SHP77 treated with DMSO at 0.1 percent for 48 hours (cell line): ENCODE measurements around the gene ACYP1.

Source experiments
- DNase-seq: peaks from one replicate; lab custom pipeline; 2025; lab: John Stamatoyannopoulos, UW

Gene ACYP1

DNA sequence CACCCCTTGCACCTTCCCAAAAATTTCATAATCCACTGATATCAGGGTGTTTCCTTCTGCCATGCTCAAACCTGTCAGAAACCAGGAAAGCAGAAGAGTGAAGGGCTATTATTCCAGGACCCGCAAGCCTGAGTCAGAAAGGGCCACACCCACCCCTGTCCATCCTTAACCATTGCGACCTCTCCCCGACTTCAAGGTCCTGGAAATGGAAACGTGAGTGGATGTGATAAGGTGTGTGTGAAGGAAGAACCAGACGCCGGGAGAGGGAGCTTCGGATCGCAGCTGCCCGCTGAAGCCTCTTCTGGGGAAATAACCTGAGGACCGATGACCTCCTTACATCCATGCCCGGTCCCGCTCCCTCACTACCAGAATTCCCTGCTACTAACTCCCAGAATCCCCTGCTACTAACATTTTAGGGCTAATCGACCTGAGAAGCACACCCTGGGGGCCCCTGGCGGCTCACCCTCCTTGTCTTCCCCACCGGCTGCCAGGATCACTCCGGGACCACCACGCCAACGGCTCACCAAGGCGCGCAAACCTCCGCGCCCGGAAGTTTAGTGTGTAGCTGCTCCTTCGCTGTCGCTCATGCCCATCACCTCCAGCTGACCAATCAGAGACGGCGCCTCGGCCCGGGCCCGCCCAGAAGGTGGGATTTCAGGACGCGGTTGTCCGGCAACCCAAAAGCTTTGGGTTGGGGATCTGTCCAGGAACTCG is at the start of gene ACYP1:
Gene ACYP1 (minus strand): TSS at position 534 of the 714 bp plus-strand sequence. CDS start 471 bp downstream, at position 63.
- DNase-seq = peak; percentile 76

GRCh38 chr14:75109877-75110276 is 46.1 kb upstream of the ACYP1 start:
- no peak for DNase-seq

GRCh38 chr14:75107186-75107585 is 43.4 kb upstream of the ACYP1 start:
- DNase-seq = no peak

DNA sequence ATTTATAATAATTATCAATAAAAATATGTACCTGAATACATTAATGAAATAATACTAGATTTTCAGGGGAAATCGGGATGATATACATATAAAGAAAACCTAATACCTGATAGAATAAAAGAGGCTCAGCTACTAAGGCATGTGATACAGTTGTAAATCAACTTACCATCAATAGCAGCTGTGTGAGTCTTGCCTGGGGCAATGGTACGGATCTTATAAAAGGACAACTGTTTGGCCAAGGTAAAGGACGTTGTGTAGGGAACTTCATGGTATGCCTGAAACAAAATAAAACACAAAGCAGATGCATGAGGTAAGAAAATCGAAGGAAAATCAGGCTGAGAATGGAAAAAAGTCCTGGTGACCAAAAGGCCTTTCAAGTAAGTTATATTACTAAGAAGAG is 37.7 kb upstream of the ACYP1 start:
- no peak for DNase-seq

- no peak for DNase-seq
These were observed 34.9 kb upstream of the ACYP1 start for GRCh38 chr14:75098682-75099081.

DNA sequence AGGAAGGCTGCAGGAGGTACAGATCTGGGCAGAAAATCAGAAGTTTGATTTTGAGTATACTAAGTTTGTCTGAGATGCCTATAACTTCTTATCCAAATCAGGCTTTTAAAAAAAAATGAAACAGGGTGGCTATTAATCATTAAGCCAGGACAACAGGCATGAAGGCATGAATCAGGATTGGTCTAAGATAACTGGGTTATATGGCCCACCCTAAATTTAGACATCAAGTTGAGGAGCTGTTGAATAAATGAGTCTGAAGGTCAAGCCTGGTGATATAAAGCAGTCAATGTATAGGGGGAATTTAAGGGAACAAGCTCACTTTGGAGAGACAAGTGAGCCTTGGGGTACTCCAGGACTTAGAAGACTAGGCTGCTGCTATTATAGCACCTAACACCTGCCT is 34.4 kb upstream of the ACYP1 start:
- DNase-seq = no peak

GRCh38 chr14:75096959-75097358 is 33.1 kb upstream of the ACYP1 start:
- no peak for DNase-seq

GRCh38 chr14:75095690-75096089 is 31.9 kb upstream of the ACYP1 start:
- no peak for DNase-seq

GRCh38 chr14:75094896-75095295 is 31.1 kb upstream of the ACYP1 start:
- no peak for DNase-seq

DNA sequence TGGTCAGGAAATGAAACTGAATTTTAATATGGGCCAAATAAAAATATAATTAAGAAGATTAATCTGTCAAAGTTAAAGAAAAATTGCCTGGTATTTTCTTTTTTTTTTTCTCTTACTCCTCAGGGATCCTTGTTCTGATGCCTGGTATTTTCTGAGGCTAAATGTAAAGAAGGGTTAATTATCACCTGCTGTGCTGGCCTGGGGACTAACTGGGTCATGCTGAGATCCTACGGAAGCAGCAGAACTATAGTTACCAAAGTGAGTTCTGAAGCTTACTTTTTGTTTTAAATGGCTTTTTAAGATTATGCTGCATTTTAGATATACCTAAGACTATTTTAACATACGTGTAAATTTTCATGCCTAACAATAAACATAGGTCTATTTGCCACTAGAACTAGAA is 28.9 kb upstream of the ACYP1 start:
- no peak for DNase-seq

DNA sequence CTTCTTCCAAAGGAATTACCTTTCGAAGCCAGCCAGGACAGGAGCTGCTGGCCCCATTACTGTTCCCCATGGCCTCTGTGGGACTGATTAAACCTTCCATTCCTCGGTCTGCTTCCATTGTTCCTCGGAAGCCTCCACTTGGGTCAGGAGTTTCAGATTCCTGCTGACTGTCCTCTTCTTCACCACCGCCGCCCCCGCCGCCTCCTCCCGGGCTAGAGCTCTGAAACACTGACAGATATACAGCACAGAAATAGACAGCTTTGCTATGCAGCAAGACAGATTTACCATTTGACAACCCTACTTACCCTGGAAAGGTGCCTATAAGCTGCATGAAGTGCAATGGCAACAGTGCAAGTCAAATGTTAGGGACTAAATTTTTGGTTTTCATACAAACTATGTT is 27.4 kb upstream of the ACYP1 start:
- no peak for DNase-seq

GRCh38 chr14:75090353-75090752 is 26.5 kb upstream of the ACYP1 start:
- no peak for DNase-seq

DNA sequence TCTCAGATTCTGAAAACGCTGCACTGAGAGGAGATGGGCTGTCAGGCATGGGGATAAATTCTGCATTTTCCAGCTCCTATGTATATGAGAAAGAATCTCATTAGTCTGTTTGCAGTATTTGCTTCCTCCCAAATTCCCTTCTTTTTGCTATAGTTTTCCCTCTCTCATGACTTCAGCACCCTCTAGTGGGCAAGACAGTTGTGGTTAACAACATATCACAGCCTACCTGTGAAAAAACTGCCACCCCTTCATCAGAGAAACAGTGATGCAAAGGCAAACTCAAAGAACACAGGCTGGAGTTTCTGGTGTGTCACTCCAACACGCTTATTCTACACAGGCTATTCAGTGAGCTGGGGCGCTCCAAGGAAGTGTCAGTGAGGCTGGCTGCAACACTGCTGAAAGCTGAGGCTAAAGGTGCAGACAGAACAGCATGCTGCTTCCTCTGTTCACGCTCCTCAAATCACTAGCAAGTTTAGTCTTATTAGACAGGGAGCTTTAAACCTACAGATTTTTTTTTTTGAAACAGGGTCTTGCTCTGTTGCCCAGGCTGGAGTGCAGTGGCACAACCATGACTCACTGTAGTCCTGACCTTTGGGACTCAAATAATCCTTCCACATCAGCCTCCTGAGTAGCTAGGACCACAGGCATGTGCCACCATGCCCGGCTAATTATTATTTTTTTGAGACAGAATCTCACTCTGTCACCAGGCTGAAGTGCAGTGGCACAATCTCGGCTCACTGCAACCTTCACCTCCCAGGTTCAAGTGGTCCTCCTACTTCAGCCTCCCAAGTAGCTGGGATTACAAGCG is 24.9 kb upstream of the ACYP1 start:
- DNase-seq = no peak

- DNase-seq = no peak
These were observed 24.3 kb upstream of the ACYP1 start for GRCh38 chr14:75088153-75088552.

DNA sequence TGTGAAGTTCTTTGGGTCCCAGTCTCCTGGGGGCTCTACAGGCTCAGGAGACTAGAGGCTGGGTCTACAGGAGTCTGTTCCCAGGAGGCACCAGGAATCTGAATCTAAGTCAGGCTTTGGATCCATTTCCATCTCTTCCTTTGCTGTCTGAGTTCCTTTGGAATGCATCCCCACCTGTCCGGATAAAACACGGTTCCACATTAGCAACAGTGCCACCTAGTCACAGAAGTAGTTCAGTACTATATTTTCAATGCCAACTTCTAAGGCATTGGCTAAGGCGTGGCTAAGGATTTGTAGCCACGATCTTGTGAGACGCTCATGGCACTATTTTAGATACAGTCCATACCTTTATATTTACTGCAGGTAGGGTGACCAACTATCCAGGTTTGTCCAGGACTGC is 20.7 kb upstream of the ACYP1 start:
- DNase-seq = no peak

GRCh38 chr14:75083271-75083670 is 19.4 kb upstream of the ACYP1 start:
- no peak for DNase-seq

DNA sequence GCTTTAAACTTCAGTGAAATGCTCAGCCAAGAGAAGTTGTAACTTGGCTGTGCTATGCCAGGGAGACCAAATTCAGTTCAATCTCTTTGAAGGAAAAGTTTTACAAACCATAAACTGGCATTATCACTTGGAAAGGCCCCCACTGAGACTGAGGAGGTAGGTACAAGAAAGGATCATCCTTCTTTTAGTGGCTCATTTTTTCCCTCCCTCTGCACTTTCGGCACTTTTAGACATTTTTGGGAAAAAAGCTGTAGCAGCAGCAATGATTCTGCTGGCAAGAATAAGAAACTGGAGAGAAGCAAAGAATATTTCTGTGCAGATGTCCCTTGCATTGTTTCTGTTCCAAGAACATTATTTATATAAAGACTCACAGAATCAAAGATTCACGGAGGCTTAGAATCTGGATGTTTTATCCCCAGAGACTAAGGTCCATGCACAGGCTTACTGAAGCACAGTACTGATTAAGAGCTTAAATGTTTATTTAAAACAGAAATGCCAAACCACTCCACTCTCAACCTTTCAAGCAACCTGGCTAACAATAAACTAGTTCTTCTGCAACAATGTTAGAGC is 17.9 kb upstream of the ACYP1 start:
- no peak for DNase-seq

DNA sequence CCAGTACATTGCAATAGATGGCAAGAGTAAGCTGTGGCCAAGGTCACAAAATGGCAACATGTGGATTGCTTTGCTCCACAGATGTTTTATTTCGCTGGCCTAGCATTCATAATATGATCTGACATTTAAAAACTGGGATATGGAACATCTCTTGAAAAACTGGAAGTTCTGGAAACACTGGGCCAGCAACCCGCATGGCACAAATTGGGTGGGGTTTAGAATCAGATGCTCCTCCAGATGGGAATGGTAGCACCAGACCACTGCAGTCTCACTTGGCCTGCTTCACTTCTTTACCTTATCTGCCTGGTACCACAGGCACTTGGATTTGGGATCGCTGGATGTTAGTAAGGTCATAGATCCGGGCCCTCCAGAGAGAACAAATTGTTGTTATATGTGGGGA is 15.7 kb upstream of the ACYP1 start:
- no peak for DNase-seq

DNA sequence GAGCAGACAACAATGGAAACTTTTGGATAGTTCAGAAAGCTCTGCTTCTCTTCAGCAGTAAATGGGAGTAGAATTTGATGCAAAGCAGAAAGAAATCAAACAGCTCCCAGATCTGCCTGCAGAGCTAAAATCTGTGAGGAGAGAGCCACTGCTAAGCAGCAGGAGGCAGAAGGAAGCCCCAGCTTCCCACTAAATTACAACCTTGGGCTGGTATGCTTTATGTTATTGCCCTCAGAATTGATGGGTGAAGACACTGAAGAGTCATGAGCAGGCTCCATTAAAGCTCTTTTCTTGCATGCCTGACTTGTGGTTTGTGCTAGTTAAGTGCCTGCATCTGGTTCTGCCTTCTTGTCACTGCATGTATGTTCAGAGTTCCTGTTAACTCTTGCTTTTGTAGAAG is 14.0 kb upstream of the ACYP1 start:
- no peak for DNase-seq

- DNase-seq = no peak
These were observed 6.6 kb upstream of the ACYP1 start for GRCh38 chr14:75070383-75070782.

DNA sequence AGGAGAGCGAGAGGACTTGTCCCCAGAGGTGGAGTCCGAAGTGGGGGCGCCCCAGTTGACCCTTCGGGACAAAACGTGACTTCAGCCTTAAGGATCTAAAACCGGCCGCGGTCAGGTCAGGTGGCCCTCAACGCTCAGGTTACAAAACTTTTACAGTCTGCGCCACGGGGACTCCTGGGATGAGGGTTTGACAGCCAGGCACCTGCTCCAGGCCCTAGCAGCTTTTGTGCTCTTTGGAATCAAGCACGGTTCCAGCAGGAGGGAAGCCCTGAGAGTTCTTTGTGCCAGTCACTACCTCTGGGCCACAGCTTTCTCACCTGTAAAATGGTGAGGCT is 6.0 kb upstream of the ACYP1 start:
- no peak for DNase-seq

GRCh38 chr14:75069121-75069810 is 5.4 kb upstream of the ACYP1 start, which contains the start of gene ZC2HC1C:
TSS of gene ZC2HC1C (plus strand) at chr14:75069641. CDS start at chr14:75070574, 933 bp downstream.
- peak; percentile 78 for DNase-seq
